ENCODE measurements around the gene CRY2.
"Not testable (repeated sequence)": the region's sequence is repeated elsewhere in the genome, so short reads cannot be mapped to it uniquely, and the experiment has no call there.

The CRY2 gene

DNA sequence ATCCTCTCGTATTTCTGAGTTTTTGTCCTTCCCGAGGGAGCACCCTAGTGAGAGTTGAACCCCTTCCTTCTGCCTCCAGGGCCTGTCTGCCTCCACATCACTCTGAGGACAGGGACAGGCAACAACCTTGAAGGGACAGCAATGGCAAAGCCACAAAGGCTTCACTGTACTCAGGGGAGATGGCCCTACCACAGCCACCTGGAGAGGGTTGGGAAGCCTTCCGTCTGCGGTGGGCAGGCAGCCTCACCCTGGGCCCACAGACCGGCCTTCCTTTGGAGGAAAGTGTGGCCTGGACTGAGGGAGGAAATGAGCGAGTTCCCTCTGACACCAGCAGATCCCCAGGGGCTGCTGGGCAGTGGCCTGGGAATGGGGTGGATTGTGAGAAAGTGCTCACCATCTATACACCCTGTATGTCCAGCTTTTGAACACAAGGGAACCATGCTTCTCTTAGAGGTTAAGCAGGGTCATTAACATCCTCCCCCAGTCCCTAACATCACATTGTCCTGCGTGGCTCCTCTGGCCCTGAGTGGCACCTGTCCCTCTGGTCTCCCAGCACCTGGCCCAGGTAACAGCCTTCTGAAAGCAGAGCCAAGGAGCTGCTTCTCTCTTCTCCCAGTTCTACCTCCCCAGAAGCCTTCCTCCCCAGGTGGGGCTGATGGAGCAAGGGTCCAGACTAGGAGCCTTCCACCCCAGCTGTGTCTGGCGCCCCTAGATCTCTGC is 35.5 kb upstream of the CRY2 start:
- no peak for DNase-seq

DNA sequence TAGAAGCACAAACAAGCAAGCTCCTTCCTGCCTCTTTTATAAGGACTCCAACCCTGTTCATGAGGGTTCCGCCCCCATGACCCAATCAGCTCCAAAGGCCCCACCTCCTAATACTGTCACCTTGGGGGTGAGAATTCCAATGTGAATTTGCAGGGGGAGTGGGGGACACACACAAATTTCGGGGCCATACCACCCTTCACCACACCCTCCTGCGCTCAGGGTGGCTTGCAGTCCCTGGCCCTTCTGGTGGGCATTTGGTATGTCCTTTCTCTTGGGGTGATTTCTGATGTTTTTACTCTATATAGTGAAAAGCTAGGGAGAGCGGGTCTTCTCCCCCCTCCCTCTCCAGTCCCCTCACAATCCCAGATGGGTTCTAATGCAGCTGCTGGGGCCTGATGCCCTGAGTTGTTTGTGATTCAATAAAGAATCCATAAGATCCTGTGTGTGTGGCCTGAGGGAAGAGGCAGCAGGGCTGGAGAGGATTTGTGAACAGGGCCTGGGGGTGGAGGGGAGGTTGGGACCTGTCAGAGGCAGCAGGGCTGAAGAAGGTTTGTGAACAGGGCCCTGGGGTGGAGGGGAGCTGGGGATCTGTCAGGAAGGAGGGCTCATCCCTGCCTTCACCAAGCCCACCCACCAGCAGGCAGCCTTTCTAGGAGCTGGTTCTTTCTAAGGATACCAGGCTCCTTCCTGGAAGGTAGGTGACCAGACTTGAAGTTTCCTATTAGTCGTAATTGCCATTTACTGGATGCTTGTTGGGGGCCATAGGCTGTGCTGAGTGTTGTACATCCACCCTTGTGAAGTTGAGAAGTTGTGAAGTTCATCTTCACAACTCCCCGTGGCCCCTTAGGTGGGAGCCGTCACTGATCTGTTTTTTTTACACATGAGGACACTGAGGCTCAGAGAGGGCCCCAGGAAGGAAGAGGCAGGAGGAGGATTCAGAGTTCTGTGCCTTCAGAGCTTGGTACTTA is 34.4 kb upstream of the CRY2 start:
- DNase-seq, result no peak

- no peak for DNase-seq
These were observed 31.5 kb upstream of the CRY2 start for GRCh38 chr11:45815747-45816146.

GRCh38 chr11:45816614-45817013 is 30.7 kb upstream of the CRY2 start:
- no peak for DNase-seq

- DNase-seq, result no peak
These were observed 30.1 kb upstream of the CRY2 start for GRCh38 chr11:45817191-45817590.

DNA sequence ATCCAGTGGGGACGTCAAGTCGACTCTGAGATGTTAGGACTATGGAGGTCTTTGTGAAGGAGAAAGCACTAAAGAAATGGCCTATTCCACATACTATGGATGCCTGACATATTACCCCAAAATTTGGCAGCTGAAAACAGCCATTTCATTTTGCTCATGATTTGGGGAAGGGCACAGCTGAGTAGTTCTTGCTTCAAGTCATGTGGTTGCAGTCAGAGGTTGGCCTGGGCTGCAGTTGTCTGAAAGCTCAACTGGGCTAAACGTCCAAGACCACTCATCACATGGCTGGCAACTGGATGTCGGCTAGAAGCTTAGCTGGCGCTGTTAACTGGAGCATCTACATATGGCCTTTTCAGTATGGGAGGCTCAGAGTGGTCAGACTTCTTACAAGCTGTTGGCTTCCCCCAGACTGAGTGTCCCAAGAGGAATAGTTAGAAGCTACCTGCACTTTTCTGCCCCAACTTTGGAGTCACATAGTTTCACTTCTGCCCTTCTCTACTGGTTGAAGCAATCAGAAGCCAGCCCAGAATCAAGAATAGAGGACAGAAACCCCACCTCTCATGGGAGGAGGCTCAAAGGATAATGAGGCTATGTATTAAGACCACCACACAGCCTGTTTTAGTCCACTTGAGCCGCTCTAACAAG is 28.2 kb upstream of the CRY2 start:
- no peak for DNase-seq

- no peak for DNase-seq
These were observed 26.9 kb upstream of the CRY2 start for GRCh38 chr11:45820211-45820857.

DNA sequence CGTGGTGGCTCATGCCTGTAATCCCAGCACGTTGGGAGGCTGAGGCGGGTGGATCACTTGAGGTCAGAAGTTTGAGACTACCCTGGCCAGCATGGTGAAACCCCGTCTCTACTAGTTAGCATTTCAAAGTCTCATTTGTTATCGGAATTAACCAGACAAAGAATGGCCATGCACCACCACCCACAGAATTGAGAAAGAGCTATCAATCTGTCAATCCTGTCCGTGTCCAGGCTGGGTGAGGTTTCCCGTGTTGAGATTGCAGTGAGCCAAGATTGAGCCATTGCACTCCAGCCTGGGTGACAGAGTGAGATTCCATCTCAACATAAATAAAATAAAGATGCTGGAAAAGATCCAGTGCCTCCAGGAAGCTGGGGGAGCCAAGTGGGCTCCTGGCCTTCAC is 20.8 kb upstream of the CRY2 start:
- DNase-seq, result not testable (repeated sequence)

DNA sequence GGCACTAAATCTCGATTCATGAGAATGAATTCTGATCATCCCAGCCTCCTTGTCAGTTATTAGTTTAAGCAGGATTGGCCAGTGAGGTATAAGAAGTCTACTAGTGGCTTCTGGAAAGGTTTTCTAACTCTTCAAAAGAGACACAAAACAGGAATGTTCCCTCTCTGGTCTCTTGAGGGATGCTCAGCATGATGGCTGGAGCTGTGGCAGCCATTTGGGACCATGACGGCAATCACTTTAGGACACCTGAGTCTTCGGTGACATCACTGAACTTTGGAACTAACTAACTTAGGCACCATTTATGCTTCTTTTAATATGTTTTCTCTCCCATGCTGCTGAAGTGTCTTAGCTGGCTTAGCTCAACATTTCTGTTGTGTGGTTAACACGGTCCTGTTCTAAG is 20.2 kb upstream of the CRY2 start:
- DNase-seq, result no peak

DNA sequence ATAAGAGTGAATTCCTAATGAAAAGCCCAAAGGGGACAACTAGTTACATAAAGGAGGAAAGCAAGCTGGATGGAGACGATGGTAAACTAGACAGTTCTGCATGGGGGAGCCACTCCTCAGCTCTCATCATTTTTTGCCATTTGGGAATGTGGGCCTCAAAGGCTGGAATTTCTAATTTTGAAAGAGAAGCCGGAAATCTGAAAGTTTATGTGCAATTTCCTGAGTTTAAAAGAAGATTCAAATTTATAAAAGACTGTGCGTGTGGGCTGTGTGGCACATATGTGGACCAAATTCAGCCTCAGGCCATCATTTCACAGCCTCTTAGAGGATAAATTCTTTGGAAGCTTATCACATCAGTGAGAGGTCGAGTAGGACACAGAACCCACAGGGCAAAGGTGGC is 18.3 kb upstream of the CRY2 start:
- DNase-seq, result no peak

GRCh38 chr11:45830596-45830995 is 16.7 kb upstream of the CRY2 start:
- DNase-seq, result no peak

DNA sequence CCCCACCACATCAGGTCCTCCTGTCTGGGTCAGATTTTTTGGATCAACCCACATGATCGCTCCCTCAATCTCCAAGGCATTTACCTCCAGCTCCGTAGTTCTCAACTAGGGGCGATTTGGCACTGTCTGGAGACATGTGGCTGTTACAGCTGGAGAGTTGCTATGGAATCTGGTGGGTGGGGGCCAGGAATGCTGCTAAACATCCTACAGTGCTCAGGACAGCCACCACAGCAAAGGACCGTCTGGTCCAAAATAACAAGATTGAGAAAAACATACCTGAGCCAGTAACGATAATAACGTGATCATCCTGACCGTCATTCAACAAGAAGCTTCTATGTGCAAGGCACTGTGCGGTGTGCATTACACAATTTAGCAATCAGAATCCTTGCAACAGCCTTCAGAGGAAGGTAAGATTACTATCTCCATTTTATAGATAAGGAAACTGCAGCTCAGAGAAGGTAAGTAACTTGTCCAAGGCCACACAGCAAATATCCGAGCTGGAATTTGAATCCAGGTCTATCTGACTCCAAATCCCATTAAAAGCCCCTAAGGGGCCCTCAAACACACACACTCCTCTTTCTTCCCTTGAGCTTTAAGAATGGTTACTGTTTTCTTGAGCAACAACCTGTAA is 14.3 kb upstream of the CRY2 start:
- DNase-seq, result no peak

GRCh38 chr11:45833761-45834160 is 13.5 kb upstream of the CRY2 start:
- DNase-seq, result no peak

- DNase-seq, result no peak
These were observed 12.9 kb upstream of the CRY2 start for GRCh38 chr11:45834298-45834756.

DNA sequence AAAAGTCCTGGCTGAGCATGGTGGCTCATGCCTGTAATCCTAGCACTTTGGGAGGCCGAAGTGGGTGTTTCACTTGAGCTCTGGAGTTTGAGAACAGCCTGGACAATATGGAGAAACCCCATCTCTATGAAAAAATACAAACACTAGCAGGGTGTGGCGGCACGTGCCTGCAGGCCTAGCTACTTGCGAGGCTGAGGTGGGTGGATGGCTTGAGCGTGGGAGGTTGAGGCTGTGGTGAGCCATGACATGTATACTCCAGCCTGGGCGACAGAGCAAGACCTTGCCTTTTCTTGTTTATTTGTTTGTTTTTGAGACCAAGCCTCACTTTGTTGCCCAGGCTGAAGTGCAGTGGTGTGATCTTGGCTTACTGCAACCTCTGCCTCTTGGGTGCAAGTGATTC is 8.1 kb upstream of the CRY2 start:
- DNase-seq, result no peak

- not testable (repeated sequence) for DNase-seq
These were observed 7.0 kb upstream of the CRY2 start for GRCh38 chr11:45840251-45840650.

DNA sequence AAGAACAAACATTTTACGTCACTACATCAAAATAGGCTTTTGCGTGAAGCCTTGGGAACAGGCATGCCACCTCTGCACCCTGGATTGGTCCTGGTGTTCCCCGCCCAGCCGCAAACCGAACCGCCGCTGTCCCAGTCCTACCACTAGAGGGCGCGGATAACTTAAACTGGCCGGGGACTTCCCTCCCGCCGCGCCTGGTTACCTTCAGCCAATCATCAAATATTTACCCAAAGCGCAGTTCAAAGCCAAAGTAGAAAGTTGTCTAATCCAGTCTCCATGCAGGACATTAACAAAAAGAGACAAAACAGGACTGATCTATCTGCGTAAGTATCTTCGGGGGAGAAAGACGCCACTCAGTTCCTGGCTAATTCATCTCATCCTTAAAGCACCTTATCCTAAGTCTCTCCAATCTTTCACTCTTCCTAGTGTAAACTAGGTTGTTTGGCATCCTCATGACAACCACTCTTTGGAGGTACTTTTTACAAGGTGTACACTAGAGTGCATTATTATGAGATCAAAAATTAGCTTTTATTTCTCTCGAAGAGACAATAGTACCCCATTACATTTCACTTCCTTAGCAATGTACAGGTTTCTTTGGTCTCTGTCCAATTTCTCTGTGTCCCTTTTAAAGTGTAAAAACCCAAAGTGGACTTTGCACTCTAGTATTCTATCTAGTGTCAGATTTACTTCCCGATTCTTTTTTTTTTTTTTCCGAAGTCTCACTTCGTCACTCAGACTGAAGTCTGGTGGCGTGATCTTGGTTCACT is 3.9 kb upstream of the CRY2 start:
- peak; percentile 92 for DNase-seq

- DNase-seq, result no peak
These were observed 2.3 kb upstream of the CRY2 start for GRCh38 chr11:45844822-45845578.

DNA sequence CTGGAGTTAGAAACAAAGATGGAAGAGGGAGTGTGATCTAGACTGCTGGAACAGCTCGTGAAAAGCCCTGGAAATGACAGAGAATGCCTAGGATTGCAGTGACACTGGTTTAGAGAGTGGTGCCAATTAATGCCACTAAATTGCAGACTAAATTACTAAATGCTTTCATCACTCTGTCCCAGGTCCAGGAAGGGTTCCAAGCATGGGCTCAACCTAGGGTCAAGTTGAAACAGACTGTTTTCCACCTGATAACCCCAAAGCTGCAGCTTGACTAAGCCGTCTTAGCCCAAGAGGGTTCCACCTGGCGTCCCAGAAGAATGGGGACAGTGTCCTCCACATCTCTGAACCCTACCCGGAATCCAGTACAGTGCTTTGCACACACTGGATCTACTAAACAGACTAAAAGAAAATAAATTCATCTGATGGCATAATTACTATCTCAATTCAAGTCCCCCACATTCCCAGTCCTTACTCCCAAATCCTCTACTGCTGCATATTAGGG is 1.1 kb upstream of the CRY2 start:
- no peak for DNase-seq

GRCh38 chr11:45847911-45848316 is 639 bp downstream of the CRY2 start:
- DNase-seq, result no peak

- no peak for DNase-seq
These were observed 1.4 kb downstream of the CRY2 start for GRCh38 chr11:45848654-45849081.

Measured in activated CD8-positive, alpha-beta memory T cell treated with anti-CD3 and anti-CD28 coated beads for 24 hours (primary cell).